GM21619 (cell line): ENCODE results near the gene P4HA2.

Experiments
- ATAC-seq: cut with Tn5 transposase; IDR thresholded peaks from one replicate; pipeline ENCODE4 v1.9.1; 2021; ENCODE audit not compliant: unreplicated experiment

The P4HA2 gene

DNA sequence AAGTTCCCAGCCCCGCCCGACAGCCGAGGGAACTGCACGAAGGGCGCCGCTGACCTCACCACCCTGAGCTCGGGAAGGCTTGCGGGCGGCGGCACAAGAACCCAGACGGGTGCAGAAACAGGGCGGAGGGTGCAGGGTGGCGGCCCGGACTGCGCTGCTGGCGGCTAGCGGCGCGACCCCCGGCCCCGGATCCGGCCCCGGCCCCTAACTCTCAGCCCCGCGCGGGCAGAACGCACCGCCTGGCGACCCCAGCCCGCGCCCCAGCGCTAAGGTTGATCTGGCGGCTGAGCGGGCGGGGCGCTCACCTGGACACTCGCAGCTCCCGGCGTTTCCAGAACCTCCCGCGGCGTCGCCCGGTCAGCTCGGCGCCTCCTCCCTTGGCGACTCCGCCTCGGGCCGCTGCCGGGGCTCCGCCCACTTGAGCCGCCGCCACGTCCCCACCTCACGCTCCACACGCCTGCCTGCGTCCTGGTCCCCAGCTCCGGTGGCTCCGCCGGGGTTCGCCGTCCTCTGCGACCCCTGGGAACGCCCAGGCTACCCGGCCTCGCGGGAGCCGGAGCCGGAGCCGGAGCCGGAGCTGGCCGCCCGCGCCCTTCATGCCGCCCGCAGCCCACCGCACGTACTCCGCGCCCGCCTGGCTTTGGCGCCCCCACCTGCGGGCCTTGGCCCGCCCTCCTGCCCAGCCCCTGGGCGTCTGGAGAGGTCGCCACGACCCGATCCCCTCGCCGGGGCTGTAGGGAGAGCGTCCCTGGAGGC lies at the start of gene P4HA2:
Gene P4HA2, minus strand, starts transcription at position 369 of the 756 bp plus-strand sequence. CDS start 9,227 bp downstream, outside the sequence.
- ATAC-seq = peak; percentile 96

DNA sequence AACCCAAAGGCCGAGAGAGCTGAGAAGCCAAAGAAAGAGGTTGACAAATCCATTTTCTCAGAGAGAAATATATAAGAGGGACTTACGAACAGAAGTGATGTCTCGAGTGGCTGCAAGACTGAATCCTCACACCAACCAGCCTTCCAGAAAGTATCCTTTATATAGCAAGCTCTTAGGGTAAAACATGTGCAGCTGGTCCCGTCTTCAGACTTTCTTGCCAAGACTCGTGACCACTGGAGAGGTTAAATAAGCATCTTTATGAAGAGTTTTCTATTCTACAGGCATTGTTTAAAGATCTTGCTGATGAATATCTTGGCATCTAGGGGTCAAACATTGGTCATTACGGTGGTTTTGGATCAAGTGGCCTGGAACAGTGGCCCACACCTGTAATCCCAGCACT lies 49.6 kb upstream of the P4HA2 start:
- ATAC-seq = no peak

DNA sequence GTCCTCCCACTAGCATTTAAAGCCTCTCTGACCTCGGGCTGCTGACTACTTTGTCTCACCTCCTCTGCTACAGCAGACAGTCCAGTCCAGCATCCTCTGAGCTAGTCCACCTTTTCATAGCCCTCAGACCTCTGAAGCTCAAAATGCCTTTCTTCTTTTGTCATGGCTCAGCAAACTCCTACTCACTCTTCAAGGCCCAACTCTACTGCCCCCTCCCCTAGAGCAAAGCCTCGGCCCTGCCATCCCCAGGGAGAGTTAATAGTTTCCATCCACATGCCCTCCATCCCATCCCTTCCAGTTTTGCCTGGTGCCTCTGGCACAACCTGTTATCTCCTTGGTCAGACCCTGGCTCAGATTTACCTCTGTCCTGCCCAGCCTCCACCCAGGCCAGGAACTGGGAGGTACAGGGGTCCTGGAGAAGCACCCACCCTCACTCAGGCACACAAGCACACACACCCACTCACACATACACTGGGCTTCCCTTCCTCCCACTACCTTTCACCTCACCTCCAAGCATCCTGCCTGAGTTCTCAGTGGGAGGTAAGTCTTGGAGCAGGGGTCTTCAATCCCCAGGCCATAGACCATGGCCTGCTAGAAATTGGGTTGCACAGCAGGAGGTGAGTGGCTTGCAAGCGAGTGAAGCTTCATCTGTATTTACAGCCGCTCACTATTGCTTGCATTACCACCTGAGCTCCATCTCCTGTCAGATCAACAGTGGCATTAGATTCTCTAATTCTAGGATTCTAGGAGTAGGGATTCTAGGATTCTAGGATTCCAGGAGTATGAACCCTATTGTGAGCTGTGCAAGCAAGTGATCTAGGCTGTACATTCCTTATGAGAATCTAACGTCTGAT lies 47.9 kb upstream of the P4HA2 start:
- ATAC-seq = no peak

DNA sequence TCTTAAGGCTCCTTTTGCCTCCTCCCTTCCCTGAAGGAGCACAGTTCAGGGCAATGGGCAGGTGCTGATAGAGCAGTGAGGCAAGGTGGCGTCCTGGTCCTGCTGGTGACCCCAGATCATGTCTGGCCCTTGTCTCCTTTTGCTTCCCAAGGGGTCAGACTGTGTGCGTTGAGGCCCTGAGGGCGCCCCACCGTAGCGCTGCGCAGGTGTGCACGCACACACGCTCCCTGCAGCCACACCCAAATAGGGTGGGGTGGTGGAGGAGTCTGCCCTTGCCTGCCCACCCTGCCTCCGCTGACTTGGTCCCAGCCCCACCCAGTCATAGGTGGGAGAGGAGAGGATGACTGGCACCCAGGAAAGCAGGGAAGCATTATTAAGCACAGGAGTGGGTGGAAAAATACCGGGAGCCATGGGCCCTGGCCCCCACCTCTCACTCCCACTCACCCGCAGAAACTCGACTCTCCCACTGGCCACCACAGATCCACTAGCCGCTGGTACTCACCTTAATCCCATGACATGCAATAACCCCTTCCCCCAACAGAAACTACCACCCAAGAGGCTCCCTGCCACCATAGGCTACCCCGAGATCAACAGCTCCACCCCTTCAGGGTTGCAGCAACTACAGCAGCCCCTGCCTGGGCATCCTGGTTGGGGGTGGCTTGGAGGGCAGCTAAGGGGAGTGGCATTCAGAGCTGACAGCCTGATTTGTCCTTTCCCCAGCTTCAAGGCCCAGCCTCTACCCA lies 46.6 kb upstream of the P4HA2 start:
- no peak for ATAC-seq

DNA sequence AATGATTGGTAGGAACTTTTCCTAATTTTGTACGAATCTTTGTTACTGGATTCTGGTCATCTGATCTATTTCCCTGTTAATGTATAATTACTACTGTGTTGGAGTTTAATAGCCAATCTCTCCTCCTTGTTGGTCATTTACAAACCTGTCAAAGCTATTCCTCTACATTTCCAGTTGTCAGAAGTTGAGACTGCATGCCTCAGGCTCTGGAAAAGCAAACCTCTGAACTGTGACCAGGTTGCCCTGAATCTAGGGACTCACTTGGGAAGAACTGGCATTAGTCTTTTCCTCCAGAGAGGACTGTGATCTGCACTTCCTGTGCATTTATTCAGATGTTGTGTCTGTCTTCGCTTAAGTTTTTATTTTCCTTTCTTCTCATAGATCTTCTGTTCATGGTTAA lies 46.0 kb upstream of the P4HA2 start:
- ATAC-seq = no peak

DNA sequence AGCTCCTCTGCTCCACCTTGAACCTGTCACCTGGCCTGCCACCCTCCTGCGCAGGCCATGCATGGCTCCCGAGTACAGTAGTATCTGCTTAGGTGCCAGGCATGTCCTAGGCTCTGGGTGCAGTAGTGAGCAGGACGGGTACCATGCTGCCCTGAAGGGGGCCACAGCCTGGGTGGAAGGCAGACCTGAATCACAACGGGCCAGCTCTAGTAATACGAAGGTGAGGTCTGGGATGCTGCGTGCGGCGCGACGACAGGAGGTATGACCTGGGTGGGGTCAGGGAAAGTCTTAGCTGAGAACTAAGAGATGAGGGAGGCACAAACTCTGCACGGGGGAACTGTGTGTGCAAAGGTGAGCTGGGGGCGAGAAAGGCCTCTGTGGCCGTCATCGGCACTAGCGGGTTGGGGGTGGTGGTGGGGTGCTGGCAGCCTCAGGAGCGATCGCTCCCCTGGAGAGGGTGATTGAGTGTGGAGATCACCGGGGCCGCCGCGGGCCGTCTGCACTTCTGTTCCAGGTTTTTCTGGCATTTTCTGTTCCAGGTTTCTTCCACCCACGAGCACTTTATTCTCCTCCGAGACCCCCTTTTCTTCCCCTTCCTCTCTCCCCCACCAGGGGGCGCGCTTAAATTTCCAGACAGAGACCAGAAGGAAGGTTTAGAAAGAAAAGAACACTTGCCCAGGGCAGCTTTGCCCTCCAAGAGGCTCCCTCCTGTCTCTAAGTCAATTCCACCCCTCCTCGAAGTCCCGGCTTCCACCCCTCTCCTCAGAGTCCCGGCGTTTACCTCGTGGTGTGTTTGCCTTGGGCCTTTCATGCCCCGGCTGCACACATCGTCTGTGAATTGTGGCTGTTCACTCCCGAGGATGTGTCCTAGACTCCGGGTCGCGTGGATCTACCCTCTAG lies 44.9 kb upstream of the P4HA2 start:
- ATAC-seq = no peak

DNA sequence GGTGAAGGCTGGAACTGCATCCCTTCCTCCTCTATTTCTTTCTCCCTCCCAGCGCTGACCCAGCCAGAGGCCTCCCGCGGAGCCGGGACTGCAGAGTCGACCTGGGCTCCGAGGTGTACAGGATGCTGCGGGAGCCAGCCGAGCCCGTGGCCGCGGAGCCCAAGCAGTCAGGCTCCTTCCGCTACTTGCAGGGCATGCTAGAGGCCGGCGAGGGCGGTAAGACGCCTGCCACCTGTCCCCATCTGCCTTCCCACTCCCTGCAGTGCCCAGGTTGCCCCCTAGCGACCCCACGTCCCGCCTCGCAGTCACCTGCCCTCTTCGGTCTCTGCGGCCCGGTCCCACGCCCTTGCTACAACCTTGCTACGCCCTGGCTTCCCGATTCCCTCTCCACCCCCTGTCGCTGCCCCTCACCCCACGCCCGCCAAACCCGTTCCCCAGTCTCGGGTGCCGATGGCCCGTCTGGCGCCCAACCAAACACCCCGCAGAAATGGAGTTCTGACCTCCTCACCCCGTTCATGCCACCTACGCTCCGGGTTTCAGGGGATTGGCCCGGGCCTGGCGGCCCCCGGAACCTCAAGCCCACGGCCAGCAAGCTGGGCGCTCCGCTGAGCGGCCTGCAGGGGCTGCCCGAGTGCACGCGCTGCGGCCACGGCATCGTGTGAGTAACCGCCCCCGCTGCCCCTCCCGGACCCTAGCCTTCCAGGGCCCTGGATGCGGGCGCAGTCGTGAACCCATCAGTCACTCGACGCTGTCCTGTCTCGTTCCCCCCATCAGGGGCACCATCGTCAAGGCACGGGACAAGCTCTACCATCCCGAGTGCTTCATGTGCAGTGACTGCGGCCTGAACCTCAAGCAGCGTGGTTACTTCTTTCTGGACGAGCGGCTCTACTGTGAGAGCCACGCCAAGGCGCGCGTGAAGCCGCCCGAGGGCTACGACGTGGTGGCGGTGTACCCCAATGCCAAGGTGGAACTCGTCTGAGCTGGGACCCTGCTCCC lies 43.9 kb upstream of the P4HA2 start:
- ATAC-seq = no peak

DNA sequence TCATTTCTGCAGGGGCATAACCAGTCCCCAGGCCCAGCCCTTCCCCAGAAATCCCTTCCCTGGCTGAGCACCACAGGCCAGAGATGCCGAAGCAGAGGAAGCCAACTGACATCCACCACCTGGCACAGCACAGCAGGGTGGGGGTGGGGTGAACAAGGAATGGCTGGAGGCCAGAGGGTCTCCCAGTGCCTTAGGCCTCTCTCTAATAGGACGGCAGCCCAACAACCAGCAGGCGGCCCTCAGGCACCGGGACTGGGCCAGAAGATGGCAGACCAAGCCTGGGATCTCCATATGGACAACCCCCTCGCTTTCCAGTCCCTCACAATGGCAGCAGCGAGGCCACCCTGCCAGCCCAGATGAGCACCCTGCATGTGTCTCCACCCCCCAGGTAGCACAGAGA lies 43.1 kb upstream of the P4HA2 start:
- ATAC-seq = no peak

DNA sequence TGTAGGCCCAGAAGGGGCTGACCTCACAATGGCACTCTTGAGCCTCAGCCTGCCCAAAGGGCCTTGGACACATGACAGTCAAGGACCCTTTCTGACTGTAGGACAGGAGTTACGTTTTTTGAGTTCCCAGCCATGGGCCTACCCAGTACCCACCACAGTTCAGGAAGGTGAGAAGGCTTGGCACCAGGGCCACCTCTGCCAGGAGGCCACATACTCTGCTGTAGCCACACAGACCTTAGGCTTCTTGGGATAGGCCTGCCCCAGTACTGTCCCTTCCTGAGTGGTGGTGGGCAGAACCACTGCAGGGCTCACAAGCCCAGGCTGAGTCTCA lies 42.6 kb upstream of the P4HA2 start:
- ATAC-seq = no peak

DNA sequence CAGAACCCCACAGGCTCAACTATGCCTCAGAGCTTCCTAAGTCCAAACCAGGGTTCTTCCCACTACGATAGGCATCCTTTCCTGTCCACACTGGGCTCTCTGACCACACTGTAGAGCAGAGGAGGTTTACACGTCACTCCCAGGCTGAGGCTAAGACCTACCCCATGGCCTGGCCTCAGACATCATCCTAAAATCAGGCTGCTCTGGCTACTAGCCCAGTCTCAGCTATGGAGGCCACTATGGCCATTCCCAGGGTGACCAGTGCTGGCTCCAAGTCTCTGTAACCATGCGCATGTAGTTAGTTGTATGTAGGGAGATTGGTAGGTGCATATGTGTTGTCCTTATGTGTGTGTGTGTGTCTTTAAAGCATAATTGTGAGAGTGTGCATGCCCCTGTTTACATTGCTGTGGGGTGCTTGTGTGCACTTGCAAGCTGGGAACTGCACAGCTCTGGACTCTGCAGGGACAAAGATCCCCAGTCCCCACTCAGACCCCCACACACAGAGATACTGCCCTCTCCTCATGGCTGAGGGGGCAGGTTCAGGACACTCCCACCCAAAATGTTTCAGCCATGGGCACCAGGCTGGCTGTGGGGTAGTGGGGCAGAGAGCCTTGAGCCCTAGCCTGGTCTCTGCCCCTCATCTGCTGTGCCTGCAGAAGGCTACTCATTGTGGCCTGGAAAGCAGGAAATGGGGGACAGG lies 42.1 kb upstream of the P4HA2 start:
- ATAC-seq = no peak

DNA sequence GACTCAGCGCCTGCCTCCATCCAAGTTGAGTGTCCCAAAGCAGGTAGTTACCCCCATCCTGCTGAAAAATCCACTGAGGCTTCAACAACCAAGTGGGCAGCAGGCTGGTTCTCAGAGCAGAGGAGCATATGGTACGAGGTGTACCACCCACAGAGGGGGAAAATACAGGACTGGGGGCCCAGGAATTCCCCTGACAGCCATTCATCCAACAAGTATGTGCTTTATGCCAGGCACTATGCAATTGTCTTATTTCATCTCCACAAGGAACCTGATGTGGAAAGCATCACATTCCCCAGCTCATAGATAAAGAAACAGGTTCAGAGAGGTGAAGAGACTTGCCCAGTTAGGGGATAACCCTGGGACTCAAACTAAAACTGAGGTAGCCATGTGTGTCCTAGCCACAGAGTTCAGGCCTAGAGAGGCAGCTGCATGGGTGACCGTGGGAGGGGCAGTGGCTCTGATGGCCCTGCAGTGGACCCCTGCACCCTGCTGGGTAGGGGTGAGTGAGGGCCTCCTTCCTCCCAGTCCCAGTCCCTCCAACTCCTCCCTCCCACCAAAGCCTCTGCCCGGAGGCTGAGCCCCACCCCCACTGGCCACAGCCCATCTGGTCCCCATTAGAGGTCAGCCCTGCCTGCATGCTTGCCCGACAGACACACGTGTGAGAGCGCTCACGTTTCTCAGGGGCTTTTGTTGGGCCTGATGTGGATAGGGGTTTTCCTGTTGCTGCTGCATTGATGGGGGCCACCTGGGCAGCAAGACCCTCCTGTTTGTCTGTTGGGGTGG lies 41.3 kb upstream of the P4HA2 start:
- peak; percentile 79 for ATAC-seq

DNA sequence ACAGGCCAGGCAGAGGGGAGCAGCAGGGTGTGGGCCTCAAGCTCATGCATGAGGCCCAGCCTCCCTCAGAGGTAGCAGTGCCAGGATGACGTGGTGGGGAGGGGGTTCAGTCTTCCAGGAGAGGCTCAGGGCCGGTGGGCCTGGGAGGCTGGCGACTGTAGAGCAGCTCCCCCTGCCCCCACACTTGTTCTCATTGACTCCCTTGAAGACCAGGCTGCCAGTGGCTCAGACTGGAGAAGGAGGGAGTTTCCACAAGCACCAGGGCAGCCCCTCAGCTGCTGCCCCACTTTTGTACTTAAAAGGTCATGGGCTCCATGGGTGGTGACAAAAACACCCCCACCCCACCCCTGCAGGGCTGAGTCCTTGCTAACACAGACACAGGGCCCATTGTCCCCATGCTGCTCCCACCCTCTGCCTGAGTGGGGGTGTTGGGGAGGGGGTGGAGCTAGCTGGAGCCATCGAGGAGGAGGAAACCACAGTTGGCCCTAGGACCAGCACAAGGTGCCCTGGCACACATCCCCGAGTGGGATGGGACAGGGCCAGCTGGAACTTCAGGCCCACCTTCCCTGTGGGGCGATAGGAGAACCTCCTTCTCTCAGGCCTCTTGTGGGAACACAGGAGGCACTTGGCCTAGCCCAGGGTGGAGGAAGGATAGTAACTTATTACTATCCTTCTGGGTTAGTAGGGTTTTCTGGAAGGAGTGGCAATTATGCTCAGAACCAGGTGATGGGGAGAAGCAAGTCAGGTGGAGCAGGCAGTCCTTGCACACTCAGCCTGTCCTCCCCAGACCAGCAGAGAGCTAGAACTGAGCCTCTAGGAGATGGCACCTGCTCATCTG lies 40.5 kb upstream of the P4HA2 start:
- ATAC-seq = peak; percentile 11

DNA sequence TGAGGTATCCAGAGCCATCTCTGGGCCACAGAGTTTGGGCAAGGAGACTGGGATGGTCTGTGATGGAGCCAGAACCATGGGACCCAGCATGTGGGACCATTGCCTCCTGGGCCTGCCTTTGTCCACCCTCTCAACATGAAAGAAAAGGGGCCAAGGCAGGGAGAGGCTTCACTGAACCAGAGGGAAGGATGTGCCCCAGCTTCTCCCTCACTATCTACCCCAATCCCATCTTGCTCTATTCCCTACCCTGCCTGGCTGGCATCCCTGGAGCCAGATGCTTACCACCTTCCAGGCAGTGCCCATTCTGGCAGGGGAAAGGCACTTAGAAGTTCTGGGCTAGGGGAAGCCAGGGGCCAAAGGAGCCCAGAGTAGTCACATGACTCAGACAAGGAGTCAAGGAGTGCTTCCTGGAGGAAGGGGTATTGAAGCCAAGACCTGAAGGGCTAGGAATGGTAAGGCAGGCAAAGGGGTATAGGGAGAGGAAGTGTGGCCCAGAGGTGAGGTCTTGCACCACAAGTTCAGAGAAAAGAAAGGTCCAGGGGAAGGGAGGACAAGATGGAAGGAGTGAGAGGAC lies 39.6 kb upstream of the P4HA2 start:
- no peak for ATAC-seq

DNA sequence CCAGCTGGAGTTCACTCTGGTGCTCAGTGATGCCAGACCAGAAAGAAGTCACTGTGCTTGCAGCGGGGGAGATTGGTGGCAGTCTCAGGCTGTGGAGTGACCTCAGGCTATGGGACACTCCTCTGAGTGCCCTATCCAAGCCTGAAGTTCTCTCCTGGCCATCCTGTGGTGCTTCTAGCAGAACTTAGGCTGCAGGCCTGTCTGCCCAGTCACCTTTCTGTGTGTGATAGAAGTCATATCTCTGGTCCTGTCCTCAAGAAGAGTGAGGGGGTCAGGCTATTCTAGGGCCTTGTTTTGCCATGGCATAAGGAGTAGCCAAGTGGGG lies 39.1 kb upstream of the P4HA2 start:
- no peak for ATAC-seq

DNA sequence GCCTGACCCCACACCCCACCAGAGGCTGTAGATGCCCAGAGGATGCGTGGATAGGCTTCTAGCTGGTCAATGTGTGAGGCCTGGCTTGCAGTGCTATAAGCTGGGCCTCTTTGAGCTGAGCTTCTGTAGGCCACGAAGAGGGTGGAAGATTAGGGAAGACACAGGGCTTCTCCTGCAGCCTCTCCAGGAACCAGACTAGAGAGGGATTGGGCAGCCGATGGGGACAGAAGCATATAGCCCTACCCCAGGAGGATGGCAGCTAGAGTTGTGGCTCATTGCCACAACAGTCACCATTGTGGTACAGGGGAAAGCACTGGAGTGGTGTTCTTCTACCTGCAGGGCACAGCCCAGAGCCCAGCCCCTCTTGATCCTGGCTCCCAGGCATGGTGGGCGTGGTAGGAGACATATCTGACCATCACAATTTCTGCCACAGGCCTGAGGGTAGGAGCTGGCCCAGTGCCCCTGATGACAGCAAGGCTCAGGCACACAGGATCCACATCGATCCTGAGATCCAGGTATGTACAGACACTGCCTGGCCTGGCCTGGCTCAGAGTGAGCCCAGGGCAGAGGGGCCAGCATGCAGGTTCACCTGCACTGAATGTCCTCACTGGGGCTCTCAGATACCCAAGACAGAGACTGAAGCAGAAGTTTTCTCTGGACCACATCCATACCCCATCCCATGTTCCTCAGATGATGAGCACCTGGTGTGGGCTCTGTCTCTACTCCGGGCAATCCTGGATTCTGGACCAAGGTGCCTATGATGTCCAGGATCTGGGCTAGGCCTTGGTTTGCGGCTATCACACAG lies 38.6 kb upstream of the P4HA2 start:
- ATAC-seq = no peak

DNA sequence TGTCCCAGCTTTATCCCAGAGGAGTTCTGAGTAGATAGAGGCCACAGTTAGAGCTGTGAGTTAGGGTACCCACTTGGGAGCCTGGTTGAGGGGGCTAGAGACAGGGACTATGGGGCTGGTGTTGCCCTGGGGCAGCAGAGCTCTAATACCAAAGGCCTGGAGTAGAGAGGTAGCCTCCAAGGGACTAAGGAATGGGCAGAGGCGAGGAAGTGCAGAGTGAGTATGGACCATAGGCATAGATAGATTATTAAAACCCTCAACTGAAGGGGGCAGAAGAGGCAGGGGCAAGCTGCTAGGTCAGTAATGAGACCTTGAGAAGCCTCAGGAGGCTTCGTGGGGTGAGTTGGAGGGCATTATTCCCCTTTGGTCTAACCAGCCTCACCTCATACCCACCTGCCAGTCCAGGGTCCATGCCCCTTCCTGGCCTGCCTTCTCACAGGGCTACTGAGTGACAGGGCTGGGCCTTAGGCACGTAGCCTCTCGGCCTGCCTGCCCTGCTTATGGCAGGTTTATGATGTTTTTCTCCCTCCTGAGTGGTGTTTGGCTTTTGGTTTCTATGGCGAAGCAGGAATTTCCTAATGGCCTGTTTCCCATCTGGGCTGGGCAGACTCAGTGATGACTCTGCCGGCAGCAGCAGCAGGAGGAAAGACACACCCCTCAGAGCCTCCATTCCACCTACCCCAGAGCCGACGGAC lies 37.8 kb upstream of the P4HA2 start:
- ATAC-seq = no peak
